Fibroblast of mammary gland (primary cell): ENCODE results near the gene TRIM5.

Experiments
- DNase-seq: peaks from one replicate; pipeline ENCODE4 v3.0.0-alpha.2; 2010; ENCODE audit warnings: low read depth
- H3K4me3 ChIP-seq: 2 replicates; pipeline ENCODE4 v1.5.1; 2011; ENCODE audit warnings: low read depth, mild to moderate bottlenecking, low read length, moderate library complexity; ENCODE audit not compliant: control insufficient read depth
- CTCF ChIP-seq: conservative IDR thresholded peaks from 2 replicates; pipeline ENCODE4 v1.5.1; 2011; ENCODE audit warnings: low read depth, low read length, inconsistent platforms; ENCODE audit not compliant: control insufficient read depth, insufficient read depth

TRIM5 gene

GRCh38 chr11:5655474-5655873, 29.4 kb downstream of the TRIM5 start:
- no peak overlapping the region for H3K4me3 ChIP-seq
- DNase-seq, result no peak
- no peak for TF ChIP-seq CTCF

GRCh38 chr11:5646139-5646538, 38.7 kb downstream of the TRIM5 start:
- DNase-seq, result no peak
- H3K4me3 ChIP-seq, result no peak overlapping the region
- TF ChIP-seq CTCF, result no peak

- no peak overlapping the region for H3K4me3 ChIP-seq
- no peak for DNase-seq
- TF ChIP-seq CTCF, result no peak
Measured at GRCh38 chr11:5643585-5643984, 41.3 kb downstream of the TRIM5 start.

GRCh38 chr11:5639953-5640352, 44.9 kb downstream of the TRIM5 start:
- no peak for DNase-seq
- H3K4me3 ChIP-seq, result no peak overlapping the region
- TF ChIP-seq CTCF, result no peak

GRCh38 chr11:5631969-5632635, 52.8 kb downstream of the TRIM5 start:
- no peak overlapping the region for H3K4me3 ChIP-seq
- no peak for TF ChIP-seq CTCF
- no peak for DNase-seq

GRCh38 chr11:5631417-5631816, 53.5 kb downstream of the TRIM5 start:
- TF ChIP-seq CTCF, result no peak
- no peak for DNase-seq
- H3K4me3 ChIP-seq, result no peak overlapping the region

- TF ChIP-seq CTCF, result no peak
- H3K4me3 ChIP-seq, result no peak overlapping the region
- DNase-seq, result peak; percentile 49
Measured at GRCh38 chr11:5626196-5626595, 58.7 kb downstream of the TRIM5 start.
